Smooth muscle cell (in vitro differentiated cells): ENCODE data around the gene GGT5. TPM values are rescaled to one million over a fixed set of nuclear protein-coding genes. Genes with fewer than 3 reads are reported as not detected.

Source experiments
- DNase-seq: peaks from one replicate; lab custom pipeline; 2025; ENCODE audit not compliant: unreplicated experiment; lab: John Stamatoyannopoulos, UW
- H2AFZ ChIP-seq: fragments of 200-600 bp; sonication (generic); 2 replicates; pipeline ENCODE4 v1.6.0; 2016; ENCODE audit warnings: antibody characterized with exemption, low read depth, mild to moderate bottlenecking
- H3F3A ChIP-seq: fragments of 200-600 bp; sonication (generic); 2 replicates; pipeline ENCODE4 v1.6.0; 2017; ENCODE audit warnings: antibody characterized with exemption, low read depth
- H3K27ac ChIP-seq: fragments of 200-600 bp; sonication (generic); 2 replicates; pipeline ENCODE4 v1.5.1; 2016; ENCODE audit warnings: low read depth, mild to moderate bottlenecking
- H3K27me3 ChIP-seq: fragments of 200-600 bp; sonication (generic); 2 replicates; pipeline ENCODE4 v1.6.1; 2016; ENCODE audit warnings: low read depth, mild to moderate bottlenecking
- H3K36me3 ChIP-seq: fragments of 200-600 bp; sonication (generic); 2 replicates; pipeline ENCODE4 v1.5.1; 2016; ENCODE audit warnings: low read depth
- H3K4me1 ChIP-seq: fragments of 200-600 bp; sonication (generic); 2 replicates; pipeline ENCODE4 v1.5.1; 2016; ENCODE audit warnings: low read depth
- H3K4me2 ChIP-seq: fragments of 200-600 bp; sonication (generic); 2 replicates; pipeline ENCODE4 v1.6.0; 2016; ENCODE audit warnings: mild to moderate bottlenecking
- H3K4me3 ChIP-seq: fragments of 200-600 bp; sonication (generic); 2 replicates; pipeline ENCODE4 v1.5.1; 2016; ENCODE audit warnings: mild to moderate bottlenecking
- H3K79me2 ChIP-seq: fragments of 200-600 bp; sonication (generic); 2 replicates; pipeline ENCODE4 v1.6.0; 2016; ENCODE audit warnings: low read depth, mild to moderate bottlenecking
- H3K9ac ChIP-seq: fragments of 200-600 bp; sonication (generic); 2 replicates; pipeline ENCODE4 v1.6.0; 2016; ENCODE audit warnings: low read depth
- H3K9me3 ChIP-seq: fragments of 200-600 bp; sonication (generic); replicated peaks from 2 replicates; pipeline ENCODE4 v1.5.1; 2016; ENCODE audit warnings: low read depth
- H4K20me1 ChIP-seq: fragments of 200-600 bp; sonication (generic); 2 replicates; pipeline ENCODE4 v1.6.0; 2016; ENCODE audit warnings: low read depth
- CTCF ChIP-seq: fragments of 200-600 bp; sonication (generic); IDR thresholded peaks from 2 replicates; pipeline ENCODE4 v1.5.1; 2017; ENCODE audit warnings: borderline replicate concordance, mild to moderate bottlenecking, antibody characterized with exemption; ENCODE audit not compliant: insufficient read depth, poor library complexity, severe bottlenecking
- WGBS: methylation state at CpG from one replicate; pipeline ENCODE4 v1.1.7; 2016; ENCODE audit warnings: low lambda C conversion rate; 5-methylcytosine and 5-hydroxymethylcytosine counted together
- polyA plus RNA-seq: library from polyadenylated mRNA; unstranded; fragments of >200 nt; fragmentation: Nextera tagmentation; extraction: Ambion mirVana; gene quantifications from 2 replicates; pipeline ENCODE4 v1.2.1, GENCODE V29; 2016
- total RNA-seq: library from RNA; depleted of rRNA; stranded (reverse); fragments of >200 nt; gene quantifications from 2 replicates; pipeline ENCODE4 v1.2.3, GENCODE V29; 2014

Gene GGT5
- total and polyA plus RNA-seq, 2 experiments from 2014 or later: 3.7 to 12.8 TPM

- no peaks in the 10 kb centered on the region for H3K36me3 ChIP-seq
- H3K9ac ChIP-seq: no peak overlapping the region
- no peak for TF ChIP-seq CTCF
- H3K27ac ChIP-seq: no peak overlapping the region
- DNase-seq: no peak
- 97% methylated on average over 6 of the region's 10 CpGs for WGBS
- no peak overlapping the region for H2AFZ ChIP-seq
- H3K9me3 ChIP-seq: no peaks in the 10 kb centered on the region
- no peaks in the 10 kb centered on the region for H4K20me1 ChIP-seq
- no peaks in the 10 kb centered on the region for H3K27me3 ChIP-seq
- H3K79me2 ChIP-seq: no peaks in the 10 kb centered on the region
- H3F3A ChIP-seq: no peaks in the 10 kb centered on the region
- H3K4me3 ChIP-seq: no peak overlapping the region
- H3K4me1 ChIP-seq: peaks cover 3% of the 10 kb centered on the region
- H3K4me2 ChIP-seq: no peak overlapping the region
Observed at GRCh38 chr22:24177456-24177855, 67.4 kb downstream of the GGT5 start.

GRCh38 chr22:24177045-24177444 lies 67.8 kb downstream of the GGT5 start:
- Histone ChIP-seq H3K79me2 (no peaks in the 10 kb centered on the region), H3K36me3 (no peaks in the 10 kb centered on the region), H3K27me3 (no peaks in the 10 kb centered on the region), H3K4me1 (peaks cover 3% of the 10 kb centered on the region), H3K9ac (no peak overlapping the region), H3K27ac (no peak overlapping the region), H3K9me3 (no peaks in the 10 kb centered on the region), H3K4me3 (no peak overlapping the region), H4K20me1 (no peaks in the 10 kb centered on the region), H3F3A (no peaks in the 10 kb centered on the region), H2AFZ (no peak overlapping the region), H3K4me2 (no peak overlapping the region)
- no peak for TF ChIP-seq CTCF
- 93% methylated on average over 5 of the region's 5 CpGs for WGBS
- DNase-seq: no peak

- H3K9ac ChIP-seq: no peak overlapping the region
- no peak overlapping the region for H2AFZ ChIP-seq
- no peak overlapping the region for H3K27ac ChIP-seq
- H3F3A ChIP-seq: no peaks in the 10 kb centered on the region
- no peak for TF ChIP-seq CTCF
- WGBS: 98% methylated on average over 10 of the region's 10 CpGs
- H3K27me3 ChIP-seq: no peaks in the 10 kb centered on the region
- peaks cover 3% of the 10 kb centered on the region for H3K4me1 ChIP-seq
- no peaks in the 10 kb centered on the region for H3K36me3 ChIP-seq
- no peaks in the 10 kb centered on the region for H3K79me2 ChIP-seq
- DNase-seq: no peak
- H3K4me3 ChIP-seq: no peak overlapping the region
- no peak overlapping the region for H3K4me2 ChIP-seq
- H4K20me1 ChIP-seq: no peaks in the 10 kb centered on the region
- no peaks in the 10 kb centered on the region for H3K9me3 ChIP-seq
Observed at GRCh38 chr22:24176630-24177029, 68.3 kb downstream of the GGT5 start.

- no peak overlapping the region for H3K9ac ChIP-seq
- H3K4me1 ChIP-seq: no peaks in the 10 kb centered on the region
- no peak overlapping the region for H3K27ac ChIP-seq
- no peaks in the 10 kb centered on the region for H3F3A ChIP-seq
- H3K27me3 ChIP-seq: no peaks in the 10 kb centered on the region
- no peak overlapping the region for H3K4me3 ChIP-seq
- H3K9me3 ChIP-seq: no peaks in the 10 kb centered on the region
- H3K79me2 ChIP-seq: no peaks in the 10 kb centered on the region
- H4K20me1 ChIP-seq: no peaks in the 10 kb centered on the region
- H3K36me3 ChIP-seq: no peaks in the 10 kb centered on the region
- no peak for TF ChIP-seq CTCF
- WGBS: 97% methylated on average over 11 of the region's 11 CpGs
- H3K4me2 ChIP-seq: no peak overlapping the region
- H2AFZ ChIP-seq: no peak overlapping the region
- no peak for DNase-seq
Observed at GRCh38 chr22:24176040-24176439, 68.8 kb downstream of the GGT5 start.
